HG03103 (cell line): ENCODE data around the gene ABHD2.
A peak's percentile ranks its signal among the peaks of the same experiment; 100 is the strongest.
"Not testable (repeated sequence)": the region's sequence is repeated elsewhere in the genome, so short reads cannot be mapped to it uniquely, and the experiment has no call there.

ENCODE experiments used
- ATAC-seq: cut with Tn5 transposase; IDR thresholded peaks from one replicate; pipeline ENCODE4 v1.9.1; 2021; ENCODE audit warnings: low read depth; ENCODE audit not compliant: unreplicated experiment

Gene ABHD2

DNA sequence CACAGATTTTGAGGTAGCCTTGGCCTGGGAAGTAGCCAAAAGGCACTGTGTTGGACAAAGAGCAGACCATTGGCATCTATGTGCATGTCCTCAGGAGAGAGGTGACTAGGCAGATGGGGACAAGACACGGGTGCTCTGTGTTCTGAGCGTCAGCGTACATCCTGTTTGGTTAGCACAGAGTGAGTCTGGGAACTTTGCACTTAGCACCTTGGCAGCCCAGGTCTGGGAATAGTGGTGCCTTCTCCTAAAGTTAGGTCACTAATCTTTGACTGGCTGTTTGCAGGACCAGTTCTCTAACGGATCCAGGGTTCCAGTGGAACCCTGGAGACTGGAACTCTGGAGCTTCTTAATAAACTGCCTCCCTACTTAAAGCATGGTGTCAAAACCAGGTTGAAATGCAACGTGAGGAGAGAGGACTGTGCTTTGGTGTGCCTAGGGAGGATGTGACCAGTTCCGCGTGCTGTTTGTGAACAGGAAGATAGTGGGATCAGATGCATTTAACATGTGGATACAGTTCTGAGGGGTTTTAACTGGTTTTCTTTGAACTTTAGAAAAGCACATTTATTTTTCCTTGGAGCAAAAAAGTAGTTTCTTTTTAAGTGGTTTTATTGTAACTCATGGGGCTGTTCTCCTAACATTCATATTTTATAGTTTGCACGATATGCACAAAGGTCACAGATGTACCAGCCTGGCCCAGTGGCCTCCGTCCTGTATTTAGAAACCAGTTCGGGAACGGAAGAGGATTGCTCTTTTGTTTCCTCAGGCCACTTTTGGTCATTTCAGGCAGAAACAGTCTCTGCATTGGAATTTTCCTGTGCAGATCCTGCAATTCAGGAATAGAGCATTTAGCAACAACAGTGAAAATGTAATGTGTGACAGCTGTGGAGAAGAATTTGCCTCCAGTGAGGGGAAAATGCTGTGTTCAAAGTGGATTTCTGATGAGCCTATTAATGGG, 48.8 kb downstream of the ABHD2 start:
- no peak for ATAC-seq

DNA sequence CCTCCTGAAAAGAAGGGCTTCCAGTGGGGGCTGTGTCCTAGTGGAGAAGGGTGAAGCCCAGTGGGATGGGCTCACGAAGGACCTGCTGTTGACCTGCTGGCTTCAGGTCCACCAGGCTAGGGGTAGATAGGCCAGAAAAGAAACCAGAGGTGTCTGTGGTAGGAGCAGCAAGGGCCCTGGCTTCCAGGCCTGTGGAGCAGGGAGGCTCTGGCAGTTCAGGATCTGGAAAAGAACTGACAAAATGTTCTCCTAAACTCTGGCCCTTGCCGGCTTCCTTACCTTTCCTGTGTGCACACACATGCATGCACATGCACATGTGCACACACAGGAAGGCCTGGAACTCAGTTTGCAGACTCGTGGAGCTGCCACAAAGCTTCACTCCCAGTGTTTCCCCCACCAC, 49.7 kb downstream of the ABHD2 start:
- no peak for ATAC-seq

DNA sequence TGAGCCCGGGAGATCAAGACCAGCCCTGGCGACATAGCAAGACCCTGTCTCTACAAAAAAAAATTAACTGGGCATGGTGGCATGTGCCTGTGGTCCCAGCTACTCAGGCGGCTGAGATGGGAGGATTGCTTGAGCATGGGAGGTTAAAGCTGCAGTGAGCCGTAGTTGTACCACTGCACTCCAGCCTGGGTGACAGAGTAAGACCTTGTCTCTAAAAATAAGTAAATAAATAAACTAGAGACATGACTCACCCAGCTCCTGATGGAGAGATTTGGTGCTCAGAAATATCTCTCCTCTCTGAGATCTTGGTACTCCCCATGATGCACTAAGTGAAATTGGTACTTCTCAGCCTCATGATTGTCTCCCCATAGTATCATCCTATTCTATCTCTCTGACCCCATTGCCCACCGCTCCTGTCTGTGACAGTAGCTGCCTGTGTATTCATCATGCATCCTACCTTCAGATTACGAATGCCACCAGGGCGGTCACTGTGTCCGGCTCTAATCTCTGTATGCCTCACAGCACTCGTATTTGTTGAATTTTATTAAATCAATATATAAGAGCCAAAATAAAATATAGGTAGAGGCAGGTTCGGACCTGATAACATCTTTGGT, 50.9 kb downstream of the ABHD2 start:
- ATAC-seq, result no peak

DNA sequence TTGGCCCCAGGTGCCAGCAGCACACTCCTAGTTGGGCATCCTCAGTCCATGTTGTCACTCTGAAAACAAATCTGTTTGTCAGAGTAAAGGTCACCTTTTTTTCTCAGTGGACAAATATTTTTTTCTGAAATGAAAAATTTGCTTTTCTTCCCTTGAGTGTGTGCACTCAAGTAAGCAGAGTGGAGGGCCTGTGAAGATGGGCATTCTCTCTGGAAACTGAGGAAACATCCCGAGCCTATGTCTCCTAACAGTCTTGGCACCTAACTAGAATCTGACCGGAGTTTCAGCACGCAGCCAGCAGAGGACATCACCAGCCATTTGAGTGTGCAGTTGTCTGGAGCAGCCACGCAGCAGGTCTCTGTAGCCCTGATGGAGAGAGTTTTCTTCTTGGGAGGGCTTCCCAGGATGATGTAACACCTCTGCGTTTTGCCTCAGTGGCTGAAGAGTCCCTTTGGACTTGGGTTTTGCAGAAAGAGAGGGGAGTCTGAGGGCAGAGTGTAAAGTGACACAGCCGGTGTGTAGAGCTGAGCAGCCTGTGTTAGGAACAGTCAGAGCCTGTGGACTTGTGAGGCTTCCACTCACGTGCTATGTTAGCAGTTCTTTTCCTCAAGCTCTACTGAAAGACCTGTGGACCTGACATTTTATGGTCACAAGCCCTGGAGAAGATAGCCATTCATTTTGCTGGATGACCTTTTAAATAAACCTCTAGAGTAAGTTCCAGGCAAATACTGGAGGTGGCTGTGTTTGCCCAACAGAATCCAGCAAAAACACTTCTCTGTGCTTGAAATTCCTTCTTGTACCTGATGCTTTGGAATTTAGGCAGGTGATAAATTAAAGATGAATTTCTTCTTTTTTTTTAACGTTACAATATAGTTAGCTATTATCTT, 51.6 kb downstream of the ABHD2 start:
- ATAC-seq, result no peak

DNA sequence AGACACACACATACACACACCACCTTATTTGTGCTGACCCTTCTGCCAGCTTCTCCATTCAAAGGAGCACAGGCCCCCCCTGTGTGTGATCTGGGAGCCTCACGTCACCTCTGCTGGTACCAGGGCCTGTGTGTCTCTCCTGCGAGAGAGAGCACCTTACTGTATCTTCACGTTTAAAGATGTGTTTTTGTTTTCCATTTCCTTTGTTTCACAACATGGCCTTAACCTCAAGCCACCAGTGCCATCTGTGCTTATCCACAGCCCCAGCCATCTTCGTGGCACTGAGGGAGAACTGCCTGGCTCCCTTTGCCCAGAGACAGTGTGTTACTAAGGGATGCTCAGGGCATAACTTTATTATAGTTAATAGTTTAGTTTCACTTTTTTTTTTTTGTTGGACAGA, 52.3 kb downstream of the ABHD2 start:
- no peak for ATAC-seq

DNA sequence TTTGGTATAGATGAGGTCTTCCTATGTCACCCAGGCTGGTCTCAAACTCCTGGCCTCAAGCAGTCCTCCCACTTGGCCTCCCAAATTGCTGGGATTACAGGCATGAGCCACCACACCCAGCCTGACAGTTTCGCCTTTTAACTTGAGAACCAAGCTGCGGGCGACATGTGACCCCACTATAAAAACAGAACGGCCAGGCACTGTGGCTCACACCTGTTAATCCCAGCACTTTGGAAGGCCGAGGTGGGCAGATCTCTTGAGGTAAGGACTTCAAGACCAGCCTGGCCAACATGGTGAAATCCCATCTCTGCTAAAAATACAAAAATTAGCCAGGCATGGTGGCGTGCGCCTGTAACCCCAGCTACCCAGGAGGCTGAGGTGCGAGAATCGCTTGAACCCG, 52.9 kb downstream of the ABHD2 start:
- ATAC-seq, result not testable (repeated sequence)

DNA sequence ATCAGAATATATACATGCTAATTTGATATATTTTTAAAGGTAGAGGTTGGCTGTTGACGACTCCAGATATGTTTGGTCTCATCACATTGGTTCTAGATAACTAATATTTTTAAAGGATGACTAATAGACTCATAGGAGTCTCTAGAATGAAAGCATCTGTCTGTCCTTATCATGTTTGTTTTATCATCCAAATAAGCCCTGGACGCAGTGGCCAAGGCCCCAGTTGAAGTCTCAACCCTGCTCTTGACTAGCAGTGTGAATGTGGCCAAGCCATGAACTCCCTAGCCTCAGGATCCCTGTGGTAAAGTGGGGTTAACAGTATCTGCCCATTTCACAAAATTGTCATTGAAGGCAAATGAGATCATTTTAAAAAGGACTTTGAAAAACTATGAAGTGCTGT, 53.6 kb downstream of the ABHD2 start:
- ATAC-seq, result no peak

DNA sequence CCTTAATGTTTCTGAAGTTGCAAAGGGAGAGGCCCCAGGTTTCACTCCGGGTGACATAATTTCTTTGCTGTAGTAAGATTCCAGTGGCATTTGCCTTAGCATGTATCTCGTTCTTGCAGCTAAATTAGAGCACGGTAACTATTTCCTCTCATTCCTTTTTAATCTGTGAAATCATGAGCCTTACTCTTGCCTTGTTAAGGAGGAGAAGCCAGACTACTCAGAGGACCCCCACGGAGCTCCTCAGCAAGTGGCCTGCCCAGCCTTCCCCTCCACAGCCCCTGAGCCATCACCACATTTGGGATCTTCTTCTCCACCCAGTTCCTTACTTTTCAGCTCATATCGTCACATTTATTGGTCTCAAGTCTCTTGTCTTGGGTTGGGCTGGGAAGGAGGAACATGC, 54.2 kb downstream of the ABHD2 start:
- ATAC-seq, result no peak

DNA sequence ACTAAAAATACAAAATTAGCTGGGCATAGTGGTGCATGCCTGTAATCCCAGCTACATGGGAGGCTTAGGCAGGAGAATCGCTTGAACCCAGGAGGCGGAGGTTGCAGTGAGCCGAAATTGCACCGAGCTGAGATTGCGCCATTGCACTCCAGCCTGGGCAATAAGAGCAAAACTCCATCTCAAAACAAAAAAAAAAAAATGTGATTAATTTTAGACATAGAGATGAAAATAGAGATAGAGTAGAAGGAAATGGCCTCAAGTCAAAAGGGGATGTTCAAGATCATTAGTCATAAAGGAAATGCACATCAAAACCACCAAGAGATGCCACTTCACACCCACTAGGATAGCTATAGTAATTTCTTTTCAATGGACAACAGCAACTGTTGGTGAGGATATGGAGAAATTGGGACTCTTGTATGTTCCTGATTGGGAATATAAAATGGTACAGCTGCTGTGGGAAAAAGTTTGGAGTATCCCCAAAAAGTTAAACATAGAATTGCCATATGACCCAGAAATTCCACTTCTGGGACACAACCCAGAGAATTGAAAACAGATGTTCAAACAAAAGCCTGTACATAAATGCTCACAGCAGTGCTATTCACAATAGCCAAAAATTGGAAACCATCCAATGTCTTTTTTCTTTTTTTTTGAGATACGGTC, 55.4 kb downstream of the ABHD2 start:
- ATAC-seq, result peak; percentile 49

DNA sequence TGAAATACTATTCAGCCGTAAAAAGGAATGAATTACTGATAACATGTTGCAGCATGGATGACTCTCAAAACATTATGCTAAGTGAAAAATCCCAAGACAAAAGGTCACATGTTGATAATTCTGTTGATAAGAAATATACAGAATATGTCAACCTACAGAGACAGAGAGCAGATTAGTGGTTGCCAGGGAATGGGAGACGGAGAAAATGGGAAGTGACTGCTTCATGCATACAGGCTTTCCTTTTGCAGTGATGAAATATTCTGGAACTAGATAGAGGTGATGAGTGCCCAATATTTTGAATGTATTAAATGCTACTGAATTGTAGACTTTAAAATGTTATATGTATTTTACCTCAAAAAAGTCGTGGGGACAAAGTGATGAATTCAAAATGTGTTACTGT, 56.2 kb downstream of the ABHD2 start:
- no peak for ATAC-seq

DNA sequence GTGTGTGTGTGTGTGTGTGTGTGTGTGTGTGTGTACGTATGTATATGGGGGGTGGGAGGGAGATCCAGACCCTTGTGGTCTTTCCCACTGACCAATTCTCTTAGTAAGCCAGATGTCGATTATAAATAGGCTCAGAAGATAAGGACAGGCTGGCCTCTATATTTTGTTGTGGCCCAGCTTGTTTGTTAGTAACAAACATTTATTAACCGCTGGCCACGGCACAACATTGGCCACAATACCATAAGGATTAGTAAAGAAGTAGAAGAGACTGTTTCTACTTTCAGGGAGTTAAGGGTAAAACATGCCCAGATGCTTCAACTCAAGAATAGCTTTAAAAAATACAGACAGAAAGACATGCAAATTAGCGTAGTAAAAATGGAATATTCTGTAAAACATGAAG, 58.1 kb downstream of the ABHD2 start:
- ATAC-seq, result no peak

DNA sequence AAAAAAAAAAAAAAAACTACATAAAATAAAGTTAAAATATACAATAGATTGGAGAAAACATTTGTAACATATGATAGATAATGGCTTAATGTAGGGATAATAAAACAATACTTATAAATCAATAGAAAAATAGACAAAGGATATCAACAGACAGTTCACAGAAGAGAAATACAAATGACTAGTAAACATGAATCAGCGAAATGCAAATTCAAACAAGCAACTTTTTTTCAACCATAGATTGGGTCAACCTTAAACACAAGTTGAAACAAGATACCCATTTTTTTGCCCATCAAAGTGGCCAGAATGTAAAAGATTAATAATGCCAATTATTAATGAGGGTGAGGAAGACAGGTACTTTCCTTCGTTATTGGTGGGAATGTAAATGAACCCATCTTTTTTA, 59.9 kb downstream of the ABHD2 start:
- no peak for ATAC-seq

DNA sequence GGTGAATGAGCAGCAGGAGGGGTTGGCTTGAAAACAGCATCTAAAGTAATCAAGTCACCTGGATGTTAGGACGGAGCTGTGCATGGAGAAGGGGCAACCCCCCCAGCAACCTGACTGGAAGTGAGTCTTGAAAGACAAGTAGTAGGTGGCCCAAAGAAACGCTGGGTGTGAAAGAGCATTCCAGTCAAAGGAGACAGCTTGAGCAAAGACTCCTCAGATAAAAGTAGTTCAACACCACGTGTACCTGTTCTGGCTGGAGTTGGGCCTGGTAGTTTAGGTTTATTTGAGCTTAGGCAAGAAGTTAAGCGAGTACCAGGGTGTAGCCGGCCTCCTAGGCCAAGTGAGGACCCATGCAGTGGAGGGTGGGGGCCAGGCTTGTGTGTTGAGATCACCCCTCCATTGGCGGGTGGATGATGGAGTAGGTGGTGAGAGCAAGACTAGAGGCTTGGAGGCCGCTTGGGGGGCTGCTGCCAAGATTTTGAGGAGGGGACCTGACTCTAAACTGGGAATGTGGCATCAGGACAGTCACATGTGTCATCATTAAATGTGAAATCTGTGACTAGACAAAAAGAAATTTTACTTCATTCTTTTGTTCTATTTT, 61.3 kb downstream of the ABHD2 start:
- ATAC-seq, result no peak

DNA sequence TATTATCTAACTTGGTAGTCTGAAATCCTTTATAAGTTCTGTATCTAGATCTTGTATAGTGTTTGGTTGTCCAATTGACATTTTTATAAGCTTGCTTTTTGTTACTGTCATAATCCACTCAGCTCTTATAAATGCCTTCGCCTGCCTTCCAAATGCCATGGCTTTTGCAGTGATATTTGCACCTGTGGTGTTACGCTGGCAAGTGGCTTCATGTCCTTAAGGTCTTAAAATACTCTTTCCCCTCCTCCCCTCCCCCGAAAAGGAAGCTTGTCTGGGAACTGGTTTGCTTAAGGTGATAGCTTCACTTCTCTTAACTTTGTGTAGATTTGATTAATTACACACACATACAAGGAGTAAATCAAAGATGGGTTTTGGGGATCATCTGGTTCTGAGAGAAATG, 62.0 kb downstream of the ABHD2 start:
- no peak for ATAC-seq

DNA sequence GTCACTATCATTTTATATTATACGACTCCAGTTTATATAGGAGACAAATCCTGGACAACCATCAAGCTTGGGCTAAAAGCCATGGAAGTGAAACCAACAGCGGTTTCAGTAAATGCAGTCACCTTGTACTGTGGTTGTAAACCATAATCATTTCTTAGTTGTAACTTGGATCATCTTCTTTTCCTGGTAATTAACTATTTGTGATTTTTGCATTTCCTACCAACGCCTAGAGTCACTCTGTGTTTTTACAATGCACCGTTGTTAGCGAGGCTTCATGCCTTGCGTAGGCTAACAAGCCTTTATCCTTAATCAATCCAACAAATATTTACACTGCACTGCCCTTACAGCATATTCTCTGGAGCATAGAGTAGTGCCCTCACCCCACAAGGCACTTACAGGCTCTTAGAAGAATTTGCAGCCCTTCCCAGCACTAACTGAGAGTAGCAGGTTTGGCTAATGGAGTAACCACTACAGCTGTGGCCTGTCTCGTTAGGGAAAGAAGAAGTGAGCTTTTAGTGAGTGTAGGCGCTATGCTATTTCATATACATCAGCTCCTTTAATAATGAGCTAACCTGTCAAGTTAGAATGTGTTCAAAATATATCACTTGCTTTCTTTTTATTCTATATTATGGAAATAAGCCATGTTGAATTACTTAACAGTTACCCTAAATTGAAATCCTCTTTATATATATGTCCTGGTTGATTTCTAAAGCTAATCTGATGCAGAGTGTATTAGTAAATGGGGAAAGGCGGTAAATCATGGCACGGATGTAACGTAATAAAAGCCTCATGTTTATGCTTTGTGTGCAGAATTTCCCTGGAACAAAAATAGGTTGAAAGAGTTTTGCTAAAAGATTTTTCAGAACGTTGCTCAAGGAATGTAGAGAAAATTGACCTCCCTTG, 62.8 kb downstream of the ABHD2 start:
- ATAC-seq, result no peak

DNA sequence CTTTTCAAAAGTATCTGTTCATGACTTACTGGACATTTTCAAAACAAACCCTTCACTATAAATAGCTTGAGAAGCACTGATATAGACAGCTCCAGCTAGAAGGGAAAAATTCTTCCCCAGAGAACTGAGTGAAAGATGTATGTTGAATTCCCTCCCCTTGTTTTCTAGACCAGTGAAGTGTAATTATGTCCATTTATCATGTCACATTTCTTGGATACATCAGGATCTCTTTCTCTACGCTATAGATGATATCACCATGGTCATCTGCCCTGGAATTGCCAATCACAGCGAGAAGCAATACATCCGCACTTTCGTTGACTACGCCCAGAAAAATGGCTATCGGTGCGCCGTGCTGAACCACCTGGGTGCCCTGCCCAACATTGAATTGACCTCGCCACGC, 66.9 kb downstream of the ABHD2 start:
- no peak for ATAC-seq

DNA sequence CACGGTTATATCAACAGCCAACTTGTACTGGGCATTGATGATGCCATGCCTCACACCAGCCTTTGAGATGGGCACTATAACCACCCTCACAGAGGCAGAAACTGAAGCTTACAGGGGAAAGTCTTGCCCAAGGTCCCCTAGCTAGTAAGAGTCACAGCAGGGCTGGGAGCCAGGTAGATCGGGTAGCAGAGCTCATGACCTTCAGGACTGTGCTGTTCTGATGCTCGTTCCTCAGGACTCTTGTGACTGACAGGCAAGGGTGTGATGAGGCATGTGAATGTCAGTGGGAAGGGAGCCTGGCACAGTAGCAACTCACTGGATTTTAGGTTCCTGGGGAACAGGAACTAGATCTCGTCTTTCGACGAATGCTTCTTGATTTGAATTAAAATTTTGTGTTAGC, 67.4 kb downstream of the ABHD2 start:
- ATAC-seq, result no peak

DNA sequence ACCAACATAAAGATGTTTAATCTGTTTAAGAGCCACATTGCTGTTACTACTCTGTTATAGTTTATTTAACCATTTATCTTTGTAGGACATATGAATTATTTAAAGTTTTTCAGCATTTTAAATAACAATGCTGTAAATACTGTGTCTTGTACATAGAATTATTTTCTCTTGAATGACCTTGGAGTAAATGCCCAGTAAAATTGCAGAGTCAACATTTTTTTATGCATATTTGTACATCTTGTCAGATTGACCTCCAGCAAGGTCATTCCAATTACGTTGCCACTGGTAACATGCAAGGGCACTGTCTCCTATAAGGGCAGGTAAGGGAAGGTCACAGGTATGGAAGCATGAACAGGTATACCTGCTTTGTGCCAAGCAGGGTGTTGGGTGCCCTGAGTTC, 68.8 kb downstream of the ABHD2 start:
- ATAC-seq, result no peak

DNA sequence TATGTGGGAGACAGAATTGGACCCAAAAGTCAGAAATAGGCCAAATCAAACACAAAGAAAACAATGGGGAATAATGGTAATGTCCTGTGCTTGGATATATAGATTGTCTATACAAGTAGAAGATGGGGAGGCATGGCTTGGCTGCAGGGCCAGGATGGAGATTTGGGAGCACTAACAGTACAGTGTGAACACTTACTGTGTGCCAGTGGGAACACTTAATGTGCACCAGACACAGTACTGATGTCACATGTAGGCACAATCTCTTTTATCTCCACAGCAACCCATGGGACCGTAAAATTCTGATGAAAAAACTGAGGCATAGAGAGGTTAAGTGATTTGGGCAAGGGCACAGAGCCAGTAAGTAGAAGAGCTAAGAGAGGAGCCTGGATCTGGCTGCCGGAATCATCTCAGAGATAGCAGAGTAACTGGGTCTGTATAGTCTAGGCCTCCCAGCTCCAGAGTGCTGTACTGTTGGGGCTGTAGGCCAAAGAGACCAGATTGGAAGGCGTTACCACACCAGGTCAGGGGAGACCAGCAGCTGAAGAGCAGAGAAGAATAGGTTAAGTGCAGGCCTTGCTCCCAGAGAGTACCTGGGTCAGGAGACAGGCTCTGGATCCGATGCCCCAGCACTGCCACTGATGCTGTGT, 69.8 kb downstream of the ABHD2 start:
- no peak for ATAC-seq
